Osteocyte (in vitro differentiated cells): ENCODE results near the gene GAB2. TPM values are rescaled to one million over a fixed set of nuclear protein-coding genes. Genes with fewer than 3 reads are reported as not detected.

Source experiments
- DNase-seq: peaks from one replicate; pipeline ENCODE4 v3.0.0; 2021; ENCODE audit warnings: mixed read lengths; ENCODE audit not compliant: unreplicated experiment; ENCODE audit errors: extremely low spot score
- H3K27ac Mint-ChIP-seq: one replicate; pipeline ENCODE4 v1.8.0; 2021; ENCODE audit warnings: mild to moderate bottlenecking, mixed read lengths; ENCODE audit not compliant: unreplicated experiment
- H3K27me3 Mint-ChIP-seq: one replicate; pipeline ENCODE4 v1.8.0; 2021; ENCODE audit warnings: mixed read lengths; ENCODE audit not compliant: unreplicated experiment
- H3K36me3 Mint-ChIP-seq: one replicate; pipeline ENCODE4 v1.8.0; 2021; ENCODE audit warnings: mixed read lengths; ENCODE audit not compliant: unreplicated experiment
- H3K4me1 Mint-ChIP-seq: one replicate; pipeline ENCODE4 v1.8.0; 2021; ENCODE audit warnings: mixed read lengths; ENCODE audit not compliant: unreplicated experiment
- H3K4me3 Mint-ChIP-seq: one replicate; pipeline ENCODE4 v1.8.0; 2021; ENCODE audit warnings: mild to moderate bottlenecking, moderate library complexity, mixed read lengths; ENCODE audit not compliant: unreplicated experiment
- H3K9me3 Mint-ChIP-seq: one replicate; pipeline ENCODE4 v1.8.0; 2021; ENCODE audit warnings: mixed read lengths; ENCODE audit not compliant: unreplicated experiment
- total RNA-seq: library from RNA; stranded (reverse); gene quantifications from 2 replicates; pipeline ENCODE4 v1.2.1, GENCODE V29; 2021
- TF ChIP-seq, protein P1 (sequence below): fragments of 200-600 bp; sonication (generic); IDR thresholded peaks from 2 replicates; pipeline ENCODE4 v1.5.0; 2021; ENCODE audit warnings: antibody characterized with exemption, mild to moderate bottlenecking, moderate library complexity

The GAB2 gene
- total RNA-seq, 1 donor from 2014 or later, result 11.4 TPM

DNA sequence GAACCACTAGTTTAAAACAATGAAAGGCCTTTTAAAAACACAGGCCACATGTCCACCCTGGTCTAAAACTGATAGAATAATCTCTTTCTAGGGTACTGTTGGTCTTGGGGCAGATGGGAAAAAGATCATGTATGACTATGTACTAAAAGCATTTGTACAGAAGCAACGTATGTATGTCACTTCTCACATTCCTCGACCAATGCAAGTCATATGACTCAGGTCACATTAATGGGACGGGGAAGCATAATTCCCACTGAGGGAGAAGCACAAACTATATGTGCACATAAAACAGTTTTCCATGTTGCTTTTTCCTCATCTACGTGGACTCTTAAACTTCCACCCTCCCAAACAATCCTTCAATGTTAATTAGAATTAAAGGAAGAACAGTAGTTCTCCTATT lies 32.2 kb upstream of the GAB2 start:
- Mint-ChIP-seq H3K36me3 (peaks cover 6% of the 10 kb centered on the region), H3K27ac (no peak overlapping the region), H3K4me3 (no peak overlapping the region), H3K4me1 (no peaks in the 10 kb centered on the region), H3K27me3 (no peaks in the 10 kb centered on the region), H3K9me3 (no peaks in the 10 kb centered on the region)
- no peak for DNase-seq
- TF ChIP-seq, protein P1, sequence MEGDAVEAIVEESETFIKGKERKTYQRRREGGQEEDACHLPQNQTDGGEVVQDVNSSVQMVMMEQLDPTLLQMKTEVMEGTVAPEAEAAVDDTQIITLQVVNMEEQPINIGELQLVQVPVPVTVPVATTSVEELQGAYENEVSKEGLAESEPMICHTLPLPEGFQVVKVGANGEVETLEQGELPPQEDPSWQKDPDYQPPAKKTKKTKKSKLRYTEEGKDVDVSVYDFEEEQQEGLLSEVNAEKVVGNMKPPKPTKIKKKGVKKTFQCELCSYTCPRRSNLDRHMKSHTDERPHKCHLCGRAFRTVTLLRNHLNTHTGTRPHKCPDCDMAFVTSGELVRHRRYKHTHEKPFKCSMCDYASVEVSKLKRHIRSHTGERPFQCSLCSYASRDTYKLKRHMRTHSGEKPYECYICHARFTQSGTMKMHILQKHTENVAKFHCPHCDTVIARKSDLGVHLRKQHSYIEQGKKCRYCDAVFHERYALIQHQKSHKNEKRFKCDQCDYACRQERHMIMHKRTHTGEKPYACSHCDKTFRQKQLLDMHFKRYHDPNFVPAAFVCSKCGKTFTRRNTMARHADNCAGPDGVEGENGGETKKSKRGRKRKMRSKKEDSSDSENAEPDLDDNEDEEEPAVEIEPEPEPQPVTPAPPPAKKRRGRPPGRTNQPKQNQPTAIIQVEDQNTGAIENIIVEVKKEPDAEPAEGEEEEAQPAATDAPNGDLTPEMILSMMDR, result no peak

- no peak overlapping the region for H3K4me3 Mint-ChIP-seq
- no peak overlapping the region for H3K27ac Mint-ChIP-seq
- DNase-seq, result no peak
- H3K9me3 Mint-ChIP-seq, result no peaks in the 10 kb centered on the region
- TF ChIP-seq, protein P1, result no peak
- peaks cover 19% of the 10 kb centered on the region for H3K36me3 Mint-ChIP-seq
- no peaks in the 10 kb centered on the region for H3K27me3 Mint-ChIP-seq
- no peaks in the 10 kb centered on the region for H3K4me1 Mint-ChIP-seq
Observed at GRCh38 chr11:78446210-78446609, 28.6 kb upstream of the GAB2 start.

DNA sequence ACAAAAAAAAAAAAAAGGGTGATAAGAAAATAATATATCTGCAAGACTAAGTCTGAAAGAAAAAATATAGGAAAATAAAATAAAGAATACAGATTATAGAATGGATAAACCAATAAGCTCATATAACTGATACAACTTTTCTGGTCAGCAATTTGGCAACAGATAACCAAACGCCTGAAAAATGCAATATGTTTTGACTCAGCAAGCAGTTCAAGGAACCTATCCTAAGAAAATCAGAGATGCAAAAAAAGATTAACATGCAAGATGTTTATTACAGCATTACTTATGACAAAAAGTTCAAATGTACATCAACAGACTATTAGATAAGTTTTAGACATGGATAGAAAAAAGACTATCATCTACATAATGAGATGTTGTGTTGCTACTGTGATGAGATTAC lies 27.1 kb upstream of the GAB2 start:
- no peaks in the 10 kb centered on the region for H3K9me3 Mint-ChIP-seq
- no peaks in the 10 kb centered on the region for H3K27me3 Mint-ChIP-seq
- H3K27ac Mint-ChIP-seq, result no peak overlapping the region
- H3K4me3 Mint-ChIP-seq, result no peak overlapping the region
- no peaks in the 10 kb centered on the region for H3K4me1 Mint-ChIP-seq
- no peak for DNase-seq
- peaks cover 15% of the 10 kb centered on the region for H3K36me3 Mint-ChIP-seq
- TF ChIP-seq, protein P1, result no peak

DNA sequence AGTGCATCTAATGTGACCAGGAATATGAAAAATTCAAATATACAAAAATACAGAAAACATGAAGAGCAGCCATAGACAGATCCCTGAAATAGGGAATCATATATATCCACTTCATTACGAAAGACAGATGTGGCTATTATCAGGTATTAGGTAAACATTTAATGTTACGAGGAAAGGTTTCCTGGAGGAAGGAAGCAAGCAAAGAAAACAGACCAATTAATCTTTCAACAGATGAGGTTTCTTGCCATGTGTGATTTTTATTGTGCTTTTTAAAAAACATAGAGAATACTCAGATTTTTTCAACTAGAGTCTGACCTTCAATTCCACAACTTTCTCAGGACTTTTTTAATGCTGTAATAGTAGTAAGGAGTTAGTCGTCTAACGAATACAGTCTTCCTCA lies 24.3 kb upstream of the GAB2 start:
- H3K27ac Mint-ChIP-seq, result no peak overlapping the region
- H3K36me3 Mint-ChIP-seq, result peaks cover 19% of the 10 kb centered on the region
- no peaks in the 10 kb centered on the region for H3K27me3 Mint-ChIP-seq
- no peaks in the 10 kb centered on the region for H3K4me1 Mint-ChIP-seq
- H3K4me3 Mint-ChIP-seq, result no peak overlapping the region
- H3K9me3 Mint-ChIP-seq, result no peaks in the 10 kb centered on the region
- TF ChIP-seq, protein P1, result no peak
- no peak for DNase-seq

- H3K27ac Mint-ChIP-seq, result no peak overlapping the region
- peaks cover 20% of the 10 kb centered on the region for H3K36me3 Mint-ChIP-seq
- no peaks in the 10 kb centered on the region for H3K27me3 Mint-ChIP-seq
- DNase-seq, result no peak
- TF ChIP-seq, protein P1, result no peak
- no peaks in the 10 kb centered on the region for H3K4me1 Mint-ChIP-seq
- no peaks in the 10 kb centered on the region for H3K9me3 Mint-ChIP-seq
- no peak overlapping the region for H3K4me3 Mint-ChIP-seq
Observed at GRCh38 chr11:78438298-78438975, 20.8 kb upstream of the GAB2 start.
